Endothelial cell of umbilical vein (primary cell): ENCODE results near the gene RIMOC1. TPM values are rescaled to one million over a fixed set of nuclear protein-coding genes. Genes with fewer than 3 reads are reported as not detected.
A peak's percentile ranks its signal among the peaks of the same experiment; 100 is the strongest.

Experiments
- BruUV-seq: library from RNA; stranded (reverse); fragments of 400-500 nt; replicated peaks from 2 replicates; lab custom pipeline; 2021; lab: Mats Ljungman, UMichigan
- CTCF ChIA-PET: fragments of 300-600, 350-600 bp; sonication (Branson Sonifier 250); formaldehyde crosslinking; loops from one replicate; lab custom pipeline; 2021; ENCODE audit warnings: antibody characterized with exemption, inconsistent platforms; lab: Charles Lee
- POLR2A ChIA-PET: fragments of 300-600, 350-600 bp; sonication (Branson Sonifier 250); formaldehyde crosslinking; loops from one replicate; lab custom pipeline; 2021; ENCODE audit warnings: antibody characterized with exemption, inconsistent platforms; lab: Charles Lee
- DNase-seq: peaks from one replicate; pipeline ENCODE4 v3.0.0-alpha.2; 2011; ENCODE audit warnings: low read depth, low spot score
- FAIRE-seq: peaks from 2 replicates; lab custom pipeline; 2011; peaks lifted over from hg19 to GRCh38; lab: Jason Lieb, UNC
- H2AFZ ChIP-seq: 2 replicates; pipeline ENCODE4 v1.6.0; 2012; ENCODE audit warnings: low read depth, low read length, control low read depth, inconsistent platforms
- H3K27ac ChIP-seq: 2 replicates; pipeline ENCODE4 v1.5.1; 2011; ENCODE audit warnings: low read depth, mild to moderate bottlenecking, control low read depth, low read length, moderate library complexity; ENCODE audit not compliant: insufficient read depth
- H3K27me3 ChIP-seq, 2 experiments: 2 replicates each; pipeline versions ENCODE4 v1.6.0 to v1.6.1; 2011; ENCODE audit warnings: low read length in 2 of 2, mixed read lengths in 1 of 2; ENCODE audit not compliant: control insufficient read depth in 2 of 2, insufficient read depth in 2 of 2
- H3K36me3 ChIP-seq, 2 experiments: 2 replicates in 1 of 2; 3 replicates in 1 of 2; pipeline ENCODE4 v1.5.1; 2011; ENCODE audit warnings: low read length in 2 of 2, mild to moderate bottlenecking in 1 of 2, moderate library complexity in 1 of 2; ENCODE audit not compliant: control insufficient read depth in 2 of 2, insufficient read depth in 2 of 2; ENCODE audit errors: extremely low read depth in 1 of 2
- H3K4me1 ChIP-seq: 3 replicates; pipeline ENCODE4 v1.5.1; 2011; ENCODE audit warnings: mild to moderate bottlenecking, low read length; ENCODE audit not compliant: control insufficient read depth, insufficient read depth; ENCODE audit errors: extremely low read depth
- H3K4me2 ChIP-seq: 2 replicates; pipeline ENCODE4 v1.6.1; 2011; ENCODE audit warnings: low read length, control low read depth, mixed read lengths; ENCODE audit not compliant: insufficient read depth
- H3K4me3 ChIP-seq, 3 experiments: fragments of 200-600 bp in 1 of 3; sonication (generic), shearing (Covaris generic) in 1 of 3; replicated peaks in 1 of 3; 2 replicates each; pipeline ENCODE4 v1.5.1; 2011 to 2016; ENCODE audit warnings: control low read depth in 3 of 3, low read length in 3 of 3, mild to moderate bottlenecking in 2 of 3, inconsistent platforms in 1 of 3, low read depth in 1 of 3, moderate library complexity in 1 of 3; ENCODE audit not compliant: insufficient read depth in 1 of 3
- H3K79me2 ChIP-seq: 2 replicates; pipeline ENCODE4 v1.6.0; 2012; ENCODE audit warnings: low read length, inconsistent platforms; ENCODE audit not compliant: control insufficient read depth, insufficient read depth
- H3K9ac ChIP-seq: replicated peaks from 2 replicates; pipeline ENCODE3; 2011; ENCODE audit warnings: low read length, control low read depth; ENCODE audit not compliant: insufficient read depth; ENCODE audit errors: extremely low read depth
- H3K9me1 ChIP-seq: replicated peaks from 3 replicates; pipeline ENCODE4 v1.6.0; 2011; ENCODE audit warnings: mild to moderate bottlenecking, low read length; ENCODE audit not compliant: control insufficient read depth, insufficient read depth; ENCODE audit errors: extremely low read depth
- H3K9me3 ChIP-seq: replicated peaks from 2 replicates; pipeline ENCODE4 v1.5.1; 2012; ENCODE audit warnings: low read length, inconsistent platforms; ENCODE audit not compliant: control insufficient read depth, insufficient read depth
- H4K20me1 ChIP-seq: replicated peaks from 2 replicates; pipeline ENCODE3; 2011; ENCODE audit warnings: mild to moderate bottlenecking, low read length; ENCODE audit not compliant: control insufficient read depth, insufficient read depth; ENCODE audit errors: extremely low read depth
- EZH2 ChIP-seq: IDR thresholded peaks from 2 replicates; pipeline ENCODE4 v1.6.1; 2012; ENCODE audit warnings: borderline replicate concordance, low read depth, mild to moderate bottlenecking, moderate library complexity, low read length, inconsistent platforms; ENCODE audit not compliant: severe bottlenecking
- GATA2 ChIP-seq: IDR thresholded peaks from 2 replicates; pipeline ENCODE4 v1.7.0; 2011; ENCODE audit warnings: low read depth, mild to moderate bottlenecking, moderate library complexity, mixed read lengths, low read length; ENCODE audit not compliant: insufficient read length, insufficient read depth
- MYC ChIP-seq: IDR thresholded peaks from one replicate; pipeline ENCODE4 v1.6.1; 2011; ENCODE audit warnings: mild to moderate bottlenecking, low read depth, low read length
- POLR2A ChIP-seq: IDR thresholded peaks from 2 replicates; pipeline ENCODE4 v1.6.1; 2012; ENCODE audit warnings: low read depth, mild to moderate bottlenecking, control low read depth, low read length
- POLR2AphosphoS5 ChIP-seq: IDR thresholded peaks from 2 replicates; pipeline ENCODE4 v1.6.1; 2012; ENCODE audit warnings: low read depth, mild to moderate bottlenecking, control low read depth, low read length, moderate library complexity; ENCODE audit not compliant: insufficient read depth
- dilution Hi-C: fragments of 300-500 bp; cut with MboI; formaldehyde crosslinking; loops from one replicate; pipeline ENCODE4 v1.15.0; 2019; ENCODE audit warnings: low sequenced_read_pairs; ENCODE audit not compliant: extremely low pct_ligation_motif_present
- intact Hi-C: fragments of 100-400 bp; cut with micrococcal nuclease; formaldehyde crosslinking; loops from one replicate; pipeline ENCODE4 v1.10.0; 2022
- polyA plus RNA-seq, 4 experiments: library from polyadenylated mRNA; depleted of rRNA in 3 of 4; stranded (reverse) in 3 of 4; unstranded in 1 of 4; fragments of >200 nt; gene quantifications; 2 replicates each; pipeline versions ENCODE4 v1.2.1 to v1.2.3, GENCODE V29; 2011 to 2012; ENCODE audit warnings: missing spikeins in 1 of 4
- total RNA-seq: library from RNA; stranded (reverse); gene quantifications from 2 replicates; pipeline ENCODE4 v1.2.3, GENCODE V29; 2021
- TF ChIP-seq, protein P1 (sequence below): IDR thresholded peaks from 2 replicates; pipeline ENCODE4 v1.6.1; 2011; ENCODE audit not compliant: insufficient read depth, insufficient read length
- TF ChIP-seq, protein P2 (sequence below), 2 donors: IDR thresholded peaks; 1 replicate in 1 of 2; 2 replicates in 1 of 2; pipeline ENCODE4 v1.5.1; 2011; ENCODE audit warnings: low read length in 2 of 2, mild to moderate bottlenecking in 2 of 2, moderate library complexity in 2 of 2, control low read depth in 1 of 2, inconsistent platforms in 1 of 2, low read depth in 1 of 2; ENCODE audit not compliant: insufficient read depth in 1 of 2; ENCODE audit errors: extremely low read depth in 1 of 2

Gene RIMOC1
- total and polyA plus RNA-seq, 2 donors (not counting 3 experiments of a cell fraction or from before 2014, with no cell fraction given), result 15.7 to 32.0 TPM

DNA sequence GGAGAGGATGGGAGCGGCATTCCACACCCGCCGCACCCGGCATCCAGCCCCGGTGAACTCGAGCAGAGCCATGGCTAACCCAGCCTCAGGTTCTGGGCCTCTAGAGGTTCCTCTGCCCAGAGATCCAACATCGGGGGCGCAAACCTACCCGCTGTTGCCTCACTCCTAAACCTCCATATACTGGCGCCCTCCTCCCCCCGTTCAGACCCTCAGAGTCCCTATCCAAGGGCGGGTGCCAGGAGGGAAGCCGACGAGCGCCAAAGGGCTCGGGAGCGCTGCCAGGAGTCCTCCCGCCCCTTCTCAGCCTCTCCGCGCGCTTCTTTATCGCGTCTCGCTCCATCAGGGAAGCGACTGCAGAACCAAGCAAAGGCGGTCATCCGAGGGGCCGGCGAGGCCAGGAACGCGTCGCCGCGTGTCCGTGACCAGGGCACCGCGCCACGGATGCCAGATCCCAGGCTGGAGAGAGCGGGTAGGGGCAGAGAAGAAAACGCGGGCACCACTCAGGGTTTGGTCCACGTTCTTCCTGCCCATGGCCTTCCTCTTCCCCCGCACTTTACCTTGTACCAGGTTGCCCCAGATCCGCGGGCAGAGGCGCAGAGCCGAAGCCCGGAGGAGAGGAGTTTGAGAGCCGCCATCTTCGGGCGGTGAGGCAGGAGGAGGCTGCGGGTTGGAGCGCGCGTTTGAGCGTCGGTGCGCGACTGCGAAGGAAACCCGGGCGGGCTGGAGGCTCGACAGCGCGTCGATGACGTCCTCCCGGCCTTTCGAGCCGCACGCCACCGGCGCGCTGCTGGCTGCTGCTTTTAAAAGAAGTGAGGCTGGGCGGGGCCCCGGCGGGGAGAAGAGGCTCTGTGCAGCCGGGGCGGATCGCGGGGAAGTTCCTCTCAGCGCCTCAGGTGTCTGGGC is 34.2 kb upstream of the RIMOC1 start, which contains the start of gene OXCT1:
TSS of gene OXCT1 (minus strand) at position 702 of the 903 bp plus-strand sequence. CDS start at position 635, 67 bp downstream.
- intact Hi-C loops, result loop anchor here (1.0 kb wide), 2 partner anchors 34 to 55 kb away; partner anchors contain the start of genes FBXO4 and RIMOC1
- H3K79me2 ChIP-seq, result peaks cover 24% of the 10 kb centered on the region
- CTCF ChIA-PET, result interaction anchor here (1.0 to 1.9 kb wide), 7 partner anchors 12 to 188 kb away, joined by 3 to 8 read pairs (median 6); partner anchors contain the start of gene RIMOC1
- dilution Hi-C loops, result no loop called here
- H3K27ac ChIP-seq, result peak within 1 kb of the TSS; percentile 90
- H3K4me2 ChIP-seq, result peak within 1 kb of the TSS; percentile 74
- H4K20me1 ChIP-seq, result no peaks in the 10 kb centered on the region
- H3K27me3 ChIP-seq, result peaks cover 0 to 1% of the 10 kb centered on the region in 2 experiments
- no peaks in the 10 kb centered on the region for H3K9me3 ChIP-seq
- peaks cover 11% of the 10 kb centered on the region for H3K4me1 ChIP-seq
- H3K9ac ChIP-seq, result peak within 1 kb of the TSS; percentile 97
- H2AFZ ChIP-seq, result peak within 1 kb of the TSS; percentile 99
- no peaks in the 10 kb centered on the region for H3K9me1 ChIP-seq
- peak; percentile 56 for TF ChIP-seq POLR2AphosphoS5
- TF ChIP-seq, protein P1, sequence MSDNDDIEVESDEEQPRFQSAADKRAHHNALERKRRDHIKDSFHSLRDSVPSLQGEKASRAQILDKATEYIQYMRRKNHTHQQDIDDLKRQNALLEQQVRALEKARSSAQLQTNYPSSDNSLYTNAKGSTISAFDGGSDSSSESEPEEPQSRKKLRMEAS, result no peak
- TF ChIP-seq GATA2, result no peak
- peak; percentile 38 for TF ChIP-seq EZH2
- peak; percentile 60 for TF ChIP-seq POLR2A
- TF ChIP-seq MYC, result no peak
- TF ChIP-seq, protein P2, sequence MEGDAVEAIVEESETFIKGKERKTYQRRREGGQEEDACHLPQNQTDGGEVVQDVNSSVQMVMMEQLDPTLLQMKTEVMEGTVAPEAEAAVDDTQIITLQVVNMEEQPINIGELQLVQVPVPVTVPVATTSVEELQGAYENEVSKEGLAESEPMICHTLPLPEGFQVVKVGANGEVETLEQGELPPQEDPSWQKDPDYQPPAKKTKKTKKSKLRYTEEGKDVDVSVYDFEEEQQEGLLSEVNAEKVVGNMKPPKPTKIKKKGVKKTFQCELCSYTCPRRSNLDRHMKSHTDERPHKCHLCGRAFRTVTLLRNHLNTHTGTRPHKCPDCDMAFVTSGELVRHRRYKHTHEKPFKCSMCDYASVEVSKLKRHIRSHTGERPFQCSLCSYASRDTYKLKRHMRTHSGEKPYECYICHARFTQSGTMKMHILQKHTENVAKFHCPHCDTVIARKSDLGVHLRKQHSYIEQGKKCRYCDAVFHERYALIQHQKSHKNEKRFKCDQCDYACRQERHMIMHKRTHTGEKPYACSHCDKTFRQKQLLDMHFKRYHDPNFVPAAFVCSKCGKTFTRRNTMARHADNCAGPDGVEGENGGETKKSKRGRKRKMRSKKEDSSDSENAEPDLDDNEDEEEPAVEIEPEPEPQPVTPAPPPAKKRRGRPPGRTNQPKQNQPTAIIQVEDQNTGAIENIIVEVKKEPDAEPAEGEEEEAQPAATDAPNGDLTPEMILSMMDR (IDR thresholded peaks at IDR 0.05; ENCODE audit: extremely low read depth in 1 of 2, insufficient read depth in 1 of 2, low read depth in 1 of 2, low read length in 2 of 2), result no peak
- peak within 1 kb of the TSS; percentile 75 to 97 (median 86) for H3K4me3 ChIP-seq
- no peaks in the 10 kb centered on the region for H3K36me3 ChIP-seq
- FAIRE-seq (peak; percentile 82), DNase-seq (peak; percentile 82)
- POLR2A ChIA-PET, result no interaction called here
- TSS peak; percentile 34 for BruUV-seq
